HL-60 (cell line): Measurements from ENCODE around the gene HOATZ.

Experiments used
- POLR2AphosphoS5 ChIP-seq: IDR thresholded peaks from 2 replicates; pipeline ENCODE4 v1.6.1; 2012; ENCODE audit warnings: low read depth
- TF ChIP-seq, protein P1 (sequence below): IDR thresholded peaks from one replicate; pipeline ENCODE4 v1.5.1; 2011; ENCODE audit warnings: low read length, control low read depth, inconsistent platforms; ENCODE audit not compliant: insufficient read depth

DNA sequence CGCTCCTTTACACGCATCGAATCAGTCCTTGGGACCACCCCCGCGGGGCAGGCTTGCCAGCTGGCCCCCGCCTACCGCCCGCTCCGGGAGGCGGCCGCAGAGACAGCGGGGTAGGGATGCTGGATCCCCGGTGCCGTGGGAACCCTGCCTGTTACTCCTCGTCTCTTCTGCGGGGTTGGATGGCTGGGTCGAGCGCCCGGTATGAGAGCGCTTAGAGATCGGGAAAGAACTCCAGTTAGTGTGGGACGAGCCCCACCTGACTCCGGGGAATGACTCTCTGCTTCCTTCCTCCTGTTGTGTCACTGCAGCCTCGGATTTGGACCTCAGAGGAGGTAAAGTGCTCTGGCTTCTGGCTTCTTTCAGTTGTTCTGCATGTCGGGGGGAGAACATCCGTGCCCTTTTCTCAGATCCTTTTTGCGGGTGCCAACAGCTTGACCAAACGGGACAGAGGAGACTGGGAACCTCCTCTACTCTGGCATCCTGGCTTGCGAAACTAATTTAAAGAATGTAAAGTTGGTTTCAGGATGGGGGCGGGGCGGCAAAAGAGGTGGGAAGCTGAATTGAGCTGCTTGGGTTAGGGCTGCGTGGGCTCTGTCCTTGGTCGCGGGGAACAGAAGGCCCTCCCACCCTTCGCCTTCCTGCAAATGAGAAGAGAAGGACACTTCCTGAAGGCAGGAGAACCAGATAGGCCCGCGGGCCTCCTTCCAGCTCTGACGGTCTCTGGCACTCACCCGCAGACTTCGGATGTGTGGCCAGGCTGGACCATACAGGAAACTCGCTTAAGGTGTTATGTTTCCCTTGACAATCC, 26.9 kb downstream of the HOATZ start:
- TF ChIP-seq, protein P1, sequence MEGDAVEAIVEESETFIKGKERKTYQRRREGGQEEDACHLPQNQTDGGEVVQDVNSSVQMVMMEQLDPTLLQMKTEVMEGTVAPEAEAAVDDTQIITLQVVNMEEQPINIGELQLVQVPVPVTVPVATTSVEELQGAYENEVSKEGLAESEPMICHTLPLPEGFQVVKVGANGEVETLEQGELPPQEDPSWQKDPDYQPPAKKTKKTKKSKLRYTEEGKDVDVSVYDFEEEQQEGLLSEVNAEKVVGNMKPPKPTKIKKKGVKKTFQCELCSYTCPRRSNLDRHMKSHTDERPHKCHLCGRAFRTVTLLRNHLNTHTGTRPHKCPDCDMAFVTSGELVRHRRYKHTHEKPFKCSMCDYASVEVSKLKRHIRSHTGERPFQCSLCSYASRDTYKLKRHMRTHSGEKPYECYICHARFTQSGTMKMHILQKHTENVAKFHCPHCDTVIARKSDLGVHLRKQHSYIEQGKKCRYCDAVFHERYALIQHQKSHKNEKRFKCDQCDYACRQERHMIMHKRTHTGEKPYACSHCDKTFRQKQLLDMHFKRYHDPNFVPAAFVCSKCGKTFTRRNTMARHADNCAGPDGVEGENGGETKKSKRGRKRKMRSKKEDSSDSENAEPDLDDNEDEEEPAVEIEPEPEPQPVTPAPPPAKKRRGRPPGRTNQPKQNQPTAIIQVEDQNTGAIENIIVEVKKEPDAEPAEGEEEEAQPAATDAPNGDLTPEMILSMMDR, result no peak
- TF ChIP-seq POLR2AphosphoS5, result no peak
